Endodermal cell (in vitro differentiated cells): ENCODE data around the gene LDLRAD4. TPM values are rescaled to one million over a fixed set of nuclear protein-coding genes. Genes with fewer than 3 reads are reported as not detected.

Experiments used
- DNase-seq: peaks from one replicate; pipeline ENCODE4 v3.0.0-alpha.2; 2017
- H3K27ac ChIP-seq: 2 replicates; pipeline ENCODE4 v1.5.1; 2013; ENCODE audit warnings: mild to moderate bottlenecking, low read depth, low read length, moderate library complexity
- H3K27me3 ChIP-seq: 2 replicates; pipeline ENCODE4 v1.6.1; 2013; ENCODE audit warnings: mild to moderate bottlenecking, low read length, moderate library complexity; ENCODE audit not compliant: insufficient read depth, control insufficient read depth, poor library complexity, severe bottlenecking
- H3K36me3 ChIP-seq: 2 replicates; pipeline ENCODE4 v1.7.0; 2013; ENCODE audit warnings: mild to moderate bottlenecking, low read length, moderate library complexity; ENCODE audit not compliant: control insufficient read depth, insufficient read depth
- H3K4me1 ChIP-seq: one replicate; pipeline ENCODE4 v1.7.0; 2013; ENCODE audit warnings: low read length; ENCODE audit not compliant: control insufficient read depth, insufficient read depth
- H3K4me3 ChIP-seq: 2 replicates; pipeline ENCODE4 v1.5.1; 2013; ENCODE audit warnings: mild to moderate bottlenecking, low read length, moderate library complexity
- H3K9ac ChIP-seq: 2 replicates; pipeline ENCODE4 v1.6.1; 2013; ENCODE audit warnings: mild to moderate bottlenecking, low read length, moderate library complexity; ENCODE audit not compliant: poor library complexity, severe bottlenecking; ENCODE audit errors: extremely low read depth
- H3K9me3 ChIP-seq: 2 replicates; pipeline ENCODE4 v1.6.1; 2013; ENCODE audit warnings: mild to moderate bottlenecking, low read length, moderate library complexity; ENCODE audit not compliant: control insufficient read depth
- H3K27ac Mint-ChIP-seq: 2 replicates; pipeline ENCODE4 v1.8.0; 2020; ENCODE audit warnings: mixed read lengths
- H3K27me3 Mint-ChIP-seq: 2 replicates; pipeline ENCODE4 v1.8.0; 2021; ENCODE audit warnings: mild to moderate bottlenecking, mixed read lengths; ENCODE audit not compliant: insufficient read depth
- H3K36me3 Mint-ChIP-seq: 2 replicates; pipeline ENCODE4 v1.8.0; 2020; ENCODE audit warnings: low read depth, mixed read lengths
- H3K4me1 Mint-ChIP-seq: 2 replicates; pipeline ENCODE4 v1.8.0; 2020; ENCODE audit warnings: mixed read lengths
- H3K4me3 Mint-ChIP-seq: 2 replicates; pipeline ENCODE4 v1.8.0; 2020; ENCODE audit warnings: mild to moderate bottlenecking, moderate library complexity, mixed read lengths
- H3K9me3 Mint-ChIP-seq: 2 replicates; pipeline ENCODE4 v1.8.0; 2020; ENCODE audit warnings: mild to moderate bottlenecking, mixed read lengths
- WGBS, 2 experiments: methylation state at CpG; one replicate each; pipeline versions ENCODE4 v1.1.5 to v1.1.7; 2013; ENCODE audit warnings: missing lambda C conversion rate in 2 of 2, mixed read lengths in 1 of 2; ENCODE audit not compliant: insufficient coverage in 1 of 2, insufficient read length in 1 of 2; 5-methylcytosine and 5-hydroxymethylcytosine counted together
- total RNA-seq, 2 donors: library from RNA; stranded (reverse); fragmentation: NEBNext Ultra II Directional in 1 of 2; extraction: Animal tissue kit (Norgen Biotek cat#: 25700) in 1 of 2; gene quantifications; 2 replicates in 1 of 2; 3 replicates in 1 of 2; pipeline ENCODE4 v1.2.1, GENCODE V29; 2021
- TF ChIP-seq, protein P1 (sequence below): fragments of 200-600 bp; sonication (generic); conservative IDR thresholded peaks from 2 replicates; pipeline ENCODE4 v1.5.0; 2021; ENCODE audit warnings: antibody characterized with exemption, mild to moderate bottlenecking

The LDLRAD4 gene
- total RNA-seq, 2 donors from 2014 or later, result 14.9 to 15.1 TPM

DNA sequence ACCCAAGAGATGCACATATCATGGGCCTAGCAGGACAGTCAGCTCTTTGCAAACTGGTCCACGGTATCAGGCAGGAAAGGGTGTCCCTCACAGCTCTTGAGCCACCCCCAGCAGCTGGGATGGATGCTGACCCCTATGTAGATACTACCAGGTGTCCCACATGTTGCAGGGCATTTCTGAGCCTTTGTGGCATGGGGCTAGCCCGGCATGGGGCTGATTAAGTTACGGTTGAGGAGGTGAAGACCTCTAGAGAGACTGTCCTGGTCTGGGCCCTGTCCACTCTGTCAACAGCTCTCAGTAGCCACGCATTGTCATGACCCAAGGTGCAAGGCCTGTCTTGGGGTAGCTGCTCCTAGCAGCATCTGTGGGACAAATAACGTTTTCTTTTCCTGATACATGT is 6.7 kb downstream of the LDLRAD4 start:
- Histone ChIP-seq H3K9ac (no peak overlapping the region), H3K27me3 (peaks cover 3% of the 10 kb centered on the region), H3K36me3 (no peaks in the 10 kb centered on the region), H3K27ac (no peak overlapping the region), H3K4me3 (no peak overlapping the region), H3K9me3 (no peaks in the 10 kb centered on the region), H3K4me1 (peaks cover 3% of the 10 kb centered on the region)
- no peak for DNase-seq
- H3K27ac Mint-ChIP-seq, result no peak overlapping the region
- H3K4me3 Mint-ChIP-seq, result no peak overlapping the region
- 93 to 95% methylated on average over 3 to 5 of the region's 5 CpGs for WGBS, 2 experiments
- H3K27me3 Mint-ChIP-seq, result peaks cover 1% of the 10 kb centered on the region
- TF ChIP-seq, protein P1, sequence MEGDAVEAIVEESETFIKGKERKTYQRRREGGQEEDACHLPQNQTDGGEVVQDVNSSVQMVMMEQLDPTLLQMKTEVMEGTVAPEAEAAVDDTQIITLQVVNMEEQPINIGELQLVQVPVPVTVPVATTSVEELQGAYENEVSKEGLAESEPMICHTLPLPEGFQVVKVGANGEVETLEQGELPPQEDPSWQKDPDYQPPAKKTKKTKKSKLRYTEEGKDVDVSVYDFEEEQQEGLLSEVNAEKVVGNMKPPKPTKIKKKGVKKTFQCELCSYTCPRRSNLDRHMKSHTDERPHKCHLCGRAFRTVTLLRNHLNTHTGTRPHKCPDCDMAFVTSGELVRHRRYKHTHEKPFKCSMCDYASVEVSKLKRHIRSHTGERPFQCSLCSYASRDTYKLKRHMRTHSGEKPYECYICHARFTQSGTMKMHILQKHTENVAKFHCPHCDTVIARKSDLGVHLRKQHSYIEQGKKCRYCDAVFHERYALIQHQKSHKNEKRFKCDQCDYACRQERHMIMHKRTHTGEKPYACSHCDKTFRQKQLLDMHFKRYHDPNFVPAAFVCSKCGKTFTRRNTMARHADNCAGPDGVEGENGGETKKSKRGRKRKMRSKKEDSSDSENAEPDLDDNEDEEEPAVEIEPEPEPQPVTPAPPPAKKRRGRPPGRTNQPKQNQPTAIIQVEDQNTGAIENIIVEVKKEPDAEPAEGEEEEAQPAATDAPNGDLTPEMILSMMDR, result no peak
- H3K9me3 Mint-ChIP-seq, result no peaks in the 10 kb centered on the region
- H3K36me3 Mint-ChIP-seq, result peaks cover 2% of the 10 kb centered on the region
- peaks cover 28% of the 10 kb centered on the region for H3K4me1 Mint-ChIP-seq

DNA sequence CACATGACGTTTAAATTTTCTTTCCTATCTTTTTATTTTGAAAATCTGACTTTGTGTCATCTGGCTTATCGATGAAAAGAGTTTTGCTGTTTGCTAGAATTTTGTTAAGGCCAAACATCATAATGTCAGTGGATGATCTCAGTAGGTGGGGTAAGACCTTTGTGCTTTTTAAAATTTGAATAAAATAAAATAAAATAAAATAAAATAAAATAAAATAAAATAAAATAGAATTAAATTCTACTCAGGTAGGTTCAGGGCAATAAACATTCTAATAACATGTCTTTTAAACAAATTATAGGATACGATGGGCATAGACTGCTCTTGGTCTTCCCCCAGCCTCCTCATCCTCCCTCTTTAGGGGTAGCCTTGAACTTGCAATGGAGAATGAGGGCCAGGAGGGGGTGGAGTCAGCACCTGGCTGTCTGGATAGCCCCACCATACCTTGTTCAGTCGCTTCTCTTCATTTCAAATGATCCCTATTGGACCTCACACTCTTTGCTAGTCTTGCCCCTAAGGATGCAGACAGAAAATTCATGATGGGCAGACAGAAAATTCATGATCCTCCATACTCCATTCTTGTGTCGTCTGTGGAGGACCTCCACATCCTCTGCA is 8.1 kb downstream of the LDLRAD4 start:
- 93 to 94% methylated on average over 3 to 5 of the region's 5 CpGs for WGBS, 2 experiments
- H3K4me1 ChIP-seq, result peaks cover under 1% of the 10 kb centered on the region
- no peak overlapping the region for H3K4me3 ChIP-seq
- no peak overlapping the region for H3K27ac Mint-ChIP-seq
- H3K36me3 Mint-ChIP-seq, result peaks cover 2% of the 10 kb centered on the region
- H3K4me1 Mint-ChIP-seq, result peaks cover 19% of the 10 kb centered on the region
- H3K9me3 ChIP-seq, result no peaks in the 10 kb centered on the region
- no peak for DNase-seq
- no peaks in the 10 kb centered on the region for H3K27me3 Mint-ChIP-seq
- TF ChIP-seq, protein P1, result peak; percentile 37
- no peaks in the 10 kb centered on the region for H3K27me3 ChIP-seq
- H3K4me3 Mint-ChIP-seq, result no peak overlapping the region
- H3K27ac ChIP-seq, result no peak overlapping the region
- no peaks in the 10 kb centered on the region for H3K9me3 Mint-ChIP-seq
- no peak overlapping the region for H3K9ac ChIP-seq
- H3K36me3 ChIP-seq, result no peaks in the 10 kb centered on the region

DNA sequence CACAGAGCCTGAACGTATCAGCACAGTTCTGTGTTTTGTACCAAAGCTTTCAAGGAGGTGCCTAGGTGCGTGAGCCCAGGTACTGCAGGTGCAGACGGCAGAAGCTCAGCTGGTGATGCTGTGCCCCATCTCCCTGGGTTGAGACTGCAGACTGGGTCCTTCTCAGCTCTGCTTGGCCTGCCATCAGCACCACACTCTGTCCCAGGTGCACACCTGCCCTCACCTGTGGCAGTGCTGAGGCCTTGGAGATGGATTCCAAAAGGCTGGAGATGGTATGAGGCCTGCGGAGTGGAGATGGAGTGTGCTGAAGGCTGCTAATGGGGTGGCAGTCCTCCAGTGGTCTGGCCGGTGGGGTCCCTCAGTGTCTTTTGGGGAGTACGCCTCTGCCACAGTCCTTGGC is 9.3 kb downstream of the LDLRAD4 start:
- TF ChIP-seq, protein P1, result no peak
- DNase-seq, result no peak
- Mint-ChIP-seq H3K4me1 (peaks cover 8% of the 10 kb centered on the region), H3K9me3 (no peaks in the 10 kb centered on the region), H3K27ac (no peak overlapping the region), H3K4me3 (no peak overlapping the region), H3K27me3 (no peaks in the 10 kb centered on the region), H3K36me3 (peaks cover 2% of the 10 kb centered on the region)
- Histone ChIP-seq H3K27me3 (no peaks in the 10 kb centered on the region), H3K9ac (no peak overlapping the region), H3K36me3 (no peaks in the 10 kb centered on the region), H3K9me3 (no peaks in the 10 kb centered on the region), H3K4me3 (no peak overlapping the region), H3K4me1 (no peaks in the 10 kb centered on the region), H3K27ac (no peak overlapping the region)
- 89% methylated on average over 6 of the region's 6 CpGs; no CpG with 5 or more reads in 1 of the 2 experiments for WGBS, 2 experiments
